ENCODE data around the gene CDC37L1.
"Not testable (repeated sequence)": the region's sequence is repeated elsewhere in the genome, so short reads cannot be mapped to it uniquely, and the experiment has no call there.

The CDC37L1 gene

GRCh38 chr9:4679268-4680172 lies at the start of gene CDC37L1:
Gene CDC37L1, plus strand, starts transcription at chr9:4679569. Its CDS starts 199 bp downstream, at chr9:4679768.
- intact Hi-C loops (cut with DNase I): loop anchor here (5.0 kb wide), 1 partner anchor 113 kb away; the partner anchor contains the start of gene RCL1
- peak; percentile 94 to 100 (median 98) for DNase-seq

DNA sequence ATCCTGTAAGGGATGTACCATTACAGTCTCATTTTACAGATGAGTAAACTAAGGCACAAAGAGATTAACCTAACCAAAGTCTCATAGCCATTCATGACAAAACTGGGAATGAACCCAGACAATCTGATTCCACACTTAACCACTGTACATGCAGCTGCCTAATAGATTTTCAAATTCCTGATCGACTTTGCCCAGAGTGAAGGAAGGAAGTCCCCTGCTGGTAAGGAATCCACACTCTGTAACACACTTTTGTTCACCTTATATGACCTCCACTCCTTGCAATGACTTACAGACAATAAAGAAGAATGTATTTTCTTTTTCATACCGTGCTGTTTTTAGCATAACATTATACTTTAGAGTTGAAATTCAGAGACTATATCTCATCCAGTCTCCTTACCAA lies 48.5 kb upstream of the CDC37L1 start:
- intact Hi-C loops (cut with DNase I): no loop called here
- DNase-seq: no peak

DNA sequence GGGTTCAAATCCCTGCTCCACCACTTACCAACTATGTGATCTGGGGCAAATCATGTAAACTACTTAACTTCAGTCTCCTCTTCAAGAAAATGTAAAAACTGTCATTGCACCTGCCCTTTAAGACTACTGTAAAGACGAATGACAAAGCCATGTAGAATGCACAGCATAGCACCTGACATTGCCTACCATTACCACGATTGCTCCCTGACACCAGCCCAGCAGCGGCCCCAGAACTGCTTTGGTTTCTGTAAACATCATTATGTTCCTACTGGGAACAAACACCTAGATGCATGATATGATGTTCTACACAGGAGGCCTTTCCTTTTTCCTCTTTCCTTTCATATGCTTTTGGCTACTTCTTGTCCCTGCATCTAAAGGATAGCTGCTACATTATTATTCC lies 40.4 kb upstream of the CDC37L1 start:
- no peak for DNase-seq
- intact Hi-C loops (cut with DNase I): no loop called here

DNA sequence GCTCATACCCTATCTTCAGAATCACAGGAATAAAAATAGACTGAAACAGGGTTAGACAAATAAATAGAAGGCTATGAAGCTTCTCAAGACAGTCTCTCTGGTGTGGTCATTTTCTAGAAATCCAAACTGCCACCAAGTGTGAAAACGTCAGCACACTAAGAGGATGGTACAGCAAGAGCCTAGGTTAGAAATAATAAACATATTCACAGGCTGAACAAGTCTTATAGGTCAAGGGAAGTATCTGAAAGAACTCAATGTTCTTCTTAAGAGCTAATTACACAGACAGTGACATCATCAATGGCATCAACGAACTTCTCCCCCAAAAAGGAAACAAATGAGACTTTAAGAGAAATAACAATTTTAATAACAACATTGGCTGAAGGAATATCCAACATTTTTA lies 39.9 kb upstream of the CDC37L1 start:
- intact Hi-C loops (cut with DNase I): no loop called here
- DNase-seq: no peak

DNA sequence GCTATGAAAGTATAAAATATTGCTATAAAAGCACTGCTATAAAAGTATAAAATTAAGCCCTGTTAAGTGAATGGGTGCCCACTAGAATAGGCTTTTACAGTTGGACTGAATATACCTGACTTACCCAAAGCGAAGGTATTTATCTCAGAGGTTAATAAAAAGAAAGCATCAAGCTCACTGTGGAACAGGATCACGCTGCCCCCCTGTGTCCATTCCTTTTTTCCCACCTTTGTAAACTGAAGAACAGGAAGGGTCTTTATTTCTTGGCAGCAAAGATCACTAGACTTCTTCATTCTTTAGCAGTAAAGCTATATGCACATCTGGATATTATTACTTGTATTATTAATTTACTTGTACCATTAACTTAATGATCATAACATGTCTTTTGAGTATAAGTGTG lies 39.3 kb upstream of the CDC37L1 start:
- DNase-seq: peak in 2 of 42 donors; percentile 7 to 8
- intact Hi-C loops (cut with DNase I): no loop called here

GRCh38 chr9:4642351-4642750 lies 37.0 kb upstream of the CDC37L1 start:
- DNase-seq: no peak
- intact Hi-C loops (cut with DNase I): no loop called here

DNA sequence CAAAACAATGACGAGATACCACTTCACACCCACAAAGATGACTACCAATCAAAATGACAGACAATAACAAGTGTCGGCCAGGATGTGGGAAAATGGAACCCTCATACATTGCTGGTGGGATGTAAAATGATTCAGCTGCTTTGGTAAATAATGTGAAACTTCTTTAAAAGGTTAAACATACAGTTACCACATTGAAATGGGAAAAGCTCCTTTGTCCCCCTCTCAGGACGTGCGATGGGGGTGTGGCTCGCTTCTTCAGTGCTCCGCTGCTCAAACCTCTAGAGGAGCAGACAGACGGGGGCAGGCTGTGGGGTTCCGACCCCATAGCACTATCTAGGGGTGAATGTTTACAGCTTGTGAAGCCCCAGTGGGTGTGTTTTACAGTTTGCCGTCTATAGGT lies 25.3 kb upstream of the CDC37L1 start:
- DNase-seq: no peak
- intact Hi-C loops (cut with DNase I): no loop called here

DNA sequence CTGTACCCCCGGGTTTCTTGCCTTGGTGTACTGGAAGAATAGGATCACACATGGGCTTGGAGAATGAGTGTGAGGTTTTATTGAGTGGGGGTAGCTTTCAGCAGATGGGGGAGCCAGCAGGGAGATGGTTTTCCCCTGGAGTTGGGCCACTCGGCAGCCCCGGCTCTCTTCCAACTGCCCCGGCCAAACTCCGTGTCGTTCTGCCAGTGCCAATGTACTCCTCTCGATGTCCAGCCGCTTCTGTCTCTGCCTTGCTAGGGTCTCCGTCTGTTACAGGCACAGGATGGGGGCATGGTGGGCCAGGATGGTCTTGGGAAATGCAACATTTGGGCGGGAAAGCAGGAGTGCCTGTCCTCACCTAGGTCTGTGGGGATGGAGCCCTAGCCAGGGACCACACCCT lies 24.8 kb upstream of the CDC37L1 start:
- DNase-seq: no peak
- intact Hi-C loops (cut with DNase I): no loop called here

- intact Hi-C loops (cut with DNase I); DNase-seq: not testable (repeated sequence)
These were observed 23.2 kb upstream of the CDC37L1 start for GRCh38 chr9:4656196-4656595.

GRCh38 chr9:4656621-4657020 lies 22.7 kb upstream of the CDC37L1 start:
- no peak for DNase-seq
- intact Hi-C loops (cut with DNase I): no loop called here

DNA sequence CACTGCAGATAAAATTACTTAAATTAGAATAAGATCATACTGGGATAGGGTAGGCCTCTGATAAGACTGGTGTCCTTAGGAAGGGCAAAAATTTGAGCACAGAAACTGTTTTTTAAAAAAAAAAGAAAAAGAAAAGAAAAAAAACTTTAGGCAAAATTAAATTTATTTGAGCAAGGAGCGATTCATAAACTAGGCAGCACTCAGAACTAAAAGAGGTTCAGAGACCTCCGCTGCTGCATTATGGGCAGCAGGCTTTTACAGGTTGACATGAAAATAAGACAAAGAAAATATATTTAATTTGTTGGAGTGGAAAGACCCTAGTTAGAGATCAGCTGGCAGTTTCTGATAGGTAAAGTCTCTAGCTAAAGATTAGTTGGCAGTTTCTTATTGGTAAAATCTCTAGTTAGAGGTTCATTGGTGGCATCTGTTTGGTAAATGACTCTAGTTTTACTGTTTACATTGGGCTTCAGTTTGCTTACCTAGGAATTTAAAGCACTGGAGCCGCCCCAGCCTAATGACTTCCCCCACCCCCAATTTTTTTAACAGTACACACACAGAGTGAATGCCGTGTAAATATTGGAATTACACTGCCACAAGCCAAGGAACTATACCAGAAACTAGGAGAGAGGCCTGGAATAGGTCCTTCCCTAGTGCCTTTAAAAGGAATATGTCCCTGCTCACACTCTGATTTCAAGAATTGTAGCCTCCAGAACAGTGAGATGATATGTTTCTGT lies 21.8 kb upstream of the CDC37L1 start:
- intact Hi-C loops (cut with DNase I): no loop called here
- DNase-seq: no peak

GRCh38 chr9:4660665-4661064 lies 18.7 kb upstream of the CDC37L1 start:
- DNase-seq; intact Hi-C loops (cut with DNase I): not testable (repeated sequence)

GRCh38 chr9:4661165-4661564 lies 18.2 kb upstream of the CDC37L1 start:
- no peak for DNase-seq
- intact Hi-C loops (cut with DNase I): no loop called here

DNA sequence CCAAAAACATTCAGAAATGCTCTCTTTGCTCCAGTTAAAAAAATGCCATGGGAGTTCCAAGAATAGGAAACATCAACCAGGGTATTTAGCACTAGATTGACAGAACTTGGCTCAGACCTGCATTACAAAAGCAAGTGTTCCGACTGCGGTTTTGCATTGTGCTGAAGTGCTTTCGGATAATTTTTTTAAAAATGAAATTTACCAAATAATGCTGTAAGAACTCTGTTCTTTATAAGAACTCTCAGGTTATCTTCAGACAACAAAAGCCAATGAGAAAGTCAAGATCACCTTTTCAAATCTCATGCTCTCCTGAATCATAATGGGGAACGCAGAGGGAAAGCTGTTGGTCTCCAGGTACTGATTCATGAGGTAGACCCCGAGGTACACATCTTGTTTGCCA lies 17.8 kb upstream of the CDC37L1 start:
- DNase-seq: no peak
- intact Hi-C loops (cut with DNase I): loop anchor here (2.0 kb wide), 1 partner anchor 79 kb away; the partner anchor contains the start of gene AK3

- peak; percentile 73 to 95 (median 89) for DNase-seq
- intact Hi-C loops (cut with DNase I): loop anchor here (2.0 kb wide), 1 partner anchor 78 kb away; the partner anchor contains the start of gene AK3
These were observed 17.0 kb upstream of the CDC37L1 start, which contains the start of gene PLPP6 for GRCh38 chr9:4662108-4662988. Gene PLPP6, plus strand, starts transcription at chr9:4662294. Its CDS starts 82 bp downstream, at chr9:4662376.

DNA sequence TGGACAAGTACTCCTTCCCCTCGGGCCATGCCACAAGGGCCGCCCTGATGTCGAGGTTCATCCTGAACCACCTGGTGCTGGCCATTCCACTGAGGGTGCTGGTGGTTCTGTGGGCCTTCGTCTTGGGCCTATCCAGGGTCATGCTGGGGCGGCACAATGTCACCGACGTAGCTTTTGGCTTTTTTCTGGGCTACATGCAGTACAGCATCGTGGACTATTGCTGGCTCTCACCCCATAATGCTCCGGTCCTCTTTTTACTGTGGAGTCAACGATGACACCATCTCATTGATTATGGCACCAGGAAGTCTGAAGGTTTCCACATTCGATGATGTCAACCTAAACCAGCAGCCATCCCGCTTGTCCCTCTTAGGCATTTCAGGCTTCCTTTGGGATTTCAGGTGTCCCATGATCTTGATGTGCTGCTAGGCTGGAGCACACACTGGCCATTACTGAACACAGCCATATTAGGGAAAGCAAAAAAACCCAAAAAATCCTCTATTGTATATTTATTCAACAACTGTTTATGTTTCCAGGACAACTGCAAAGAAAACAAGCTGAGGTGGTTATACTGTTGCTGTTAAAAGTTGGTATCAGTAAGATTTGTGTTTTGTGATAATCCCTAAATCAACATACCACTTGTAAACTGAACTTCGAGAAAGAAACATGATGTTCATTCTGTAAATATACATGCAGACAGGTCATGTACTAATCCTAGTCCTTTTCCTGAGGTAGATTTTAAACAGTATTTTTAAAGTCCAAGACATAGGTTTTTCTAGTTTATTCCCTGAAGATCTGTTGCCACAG lies 16.2 kb upstream of the CDC37L1 start:
- DNase-seq: peak in 3 of 42 donors; percentile 5 to 16 (median 10)
- intact Hi-C loops (cut with DNase I): loop anchor here (2.0 kb wide), 1 partner anchor 78 kb away; the partner anchor contains the start of gene AK3

- intact Hi-C loops (cut with DNase I): loop anchor here (2.0 kb wide), 1 partner anchor 77 kb away; the partner anchor contains the start of gene AK3
- DNase-seq: no peak
These were observed 15.4 kb upstream of the CDC37L1 start for GRCh38 chr9:4663956-4664355.

- peak in 1 of 42 donors; percentile 24 for DNase-seq
- intact Hi-C loops (cut with DNase I): no loop called here
These were observed 14.0 kb upstream of the CDC37L1 start for GRCh38 chr9:4665357-4665756.
